ENCODE measurements around the gene MAFG.
"Not testable (repeated sequence)": the region's sequence is repeated elsewhere in the genome, so short reads cannot be mapped to it uniquely, and the experiment has no call there.

MAFG gene

DNA sequence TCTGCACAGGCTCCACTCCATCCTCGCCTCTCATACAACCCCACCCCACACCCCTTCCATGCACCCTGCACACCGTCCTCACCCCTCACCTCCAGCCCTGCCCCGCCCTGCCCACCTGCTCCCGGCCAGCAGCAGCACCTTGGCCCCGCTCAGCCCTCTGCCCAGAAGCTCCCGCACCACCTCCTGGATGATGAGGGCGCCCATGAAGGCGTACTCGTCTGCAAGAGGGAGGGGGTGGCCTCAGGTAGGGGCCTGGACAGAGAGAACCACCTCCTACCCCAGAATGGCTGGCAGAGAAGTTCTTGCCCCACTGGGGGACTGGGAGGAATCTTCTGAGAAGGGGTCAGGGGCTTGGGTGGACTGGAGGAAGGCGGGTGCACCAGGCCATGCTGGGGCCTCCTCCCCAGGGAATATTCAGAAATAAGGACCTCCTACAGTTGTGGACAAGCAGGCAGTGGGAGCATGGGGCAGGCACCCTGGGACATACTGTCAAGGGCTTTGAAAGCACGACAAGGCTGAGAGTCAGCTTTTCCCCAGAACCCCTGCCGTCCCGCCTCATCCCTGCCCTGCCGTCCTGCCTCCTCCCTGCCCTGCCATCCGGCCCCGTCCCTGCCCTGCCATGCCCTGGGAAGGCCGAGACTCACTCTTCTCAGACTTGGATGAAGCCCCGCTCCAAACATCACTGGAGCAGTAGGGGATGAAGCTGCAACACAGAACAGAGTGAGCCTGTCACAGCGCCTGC, 30.3 kb upstream of the MAFG start:
- DNase-seq: no peak

DNA sequence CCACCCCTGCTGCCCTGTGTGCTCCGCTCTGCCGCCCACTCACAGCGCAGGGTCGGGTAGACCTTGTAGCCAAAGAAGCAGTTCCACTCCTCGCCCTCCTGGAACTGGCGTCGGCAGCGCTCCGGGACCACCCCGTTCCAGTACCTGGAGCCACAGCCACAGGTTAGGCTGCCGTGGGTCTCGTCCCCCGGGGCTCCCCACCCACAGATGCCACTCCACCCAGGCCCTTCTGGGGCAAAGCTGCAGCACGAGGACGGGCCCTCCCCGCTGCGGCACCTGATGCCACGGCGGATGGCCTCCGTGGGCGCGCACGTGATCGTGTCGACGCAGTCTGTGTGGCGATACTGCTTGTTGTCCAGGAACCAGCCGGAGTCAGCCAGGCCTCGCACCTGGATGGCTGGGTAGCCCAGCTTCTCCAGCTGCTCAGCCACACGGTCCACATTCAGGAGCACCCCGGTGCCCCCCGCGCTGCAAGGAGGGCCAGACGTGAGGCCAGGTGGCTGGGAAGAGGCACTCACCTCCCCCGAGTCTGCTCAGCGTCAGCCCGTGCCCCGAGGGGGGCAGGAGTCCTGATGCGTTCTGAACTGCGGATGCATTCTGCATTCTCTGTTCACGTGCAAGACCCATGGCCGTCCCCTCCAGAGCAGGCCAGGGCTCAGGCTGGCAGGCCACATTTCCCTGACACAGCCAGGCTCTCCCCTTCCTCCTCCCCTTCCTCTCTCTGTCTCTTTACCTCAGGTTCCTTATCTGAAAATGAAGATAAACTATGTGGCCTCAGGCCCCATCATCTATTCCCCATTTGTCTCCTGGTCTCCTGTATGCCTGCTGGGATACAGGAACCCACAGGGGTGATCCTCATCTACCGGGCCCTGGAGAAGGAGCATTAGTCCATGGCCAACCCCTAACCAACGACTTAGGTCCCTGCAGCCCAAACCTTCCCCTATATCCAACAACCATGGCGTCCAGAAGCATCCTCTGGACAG, 29.4 kb upstream of the MAFG start:
- DNase-seq: no peak

- DNase-seq: no peak
Measured at GRCh38 chr17:81955756-81956544, 28.4 kb upstream of the MAFG start.

DNA sequence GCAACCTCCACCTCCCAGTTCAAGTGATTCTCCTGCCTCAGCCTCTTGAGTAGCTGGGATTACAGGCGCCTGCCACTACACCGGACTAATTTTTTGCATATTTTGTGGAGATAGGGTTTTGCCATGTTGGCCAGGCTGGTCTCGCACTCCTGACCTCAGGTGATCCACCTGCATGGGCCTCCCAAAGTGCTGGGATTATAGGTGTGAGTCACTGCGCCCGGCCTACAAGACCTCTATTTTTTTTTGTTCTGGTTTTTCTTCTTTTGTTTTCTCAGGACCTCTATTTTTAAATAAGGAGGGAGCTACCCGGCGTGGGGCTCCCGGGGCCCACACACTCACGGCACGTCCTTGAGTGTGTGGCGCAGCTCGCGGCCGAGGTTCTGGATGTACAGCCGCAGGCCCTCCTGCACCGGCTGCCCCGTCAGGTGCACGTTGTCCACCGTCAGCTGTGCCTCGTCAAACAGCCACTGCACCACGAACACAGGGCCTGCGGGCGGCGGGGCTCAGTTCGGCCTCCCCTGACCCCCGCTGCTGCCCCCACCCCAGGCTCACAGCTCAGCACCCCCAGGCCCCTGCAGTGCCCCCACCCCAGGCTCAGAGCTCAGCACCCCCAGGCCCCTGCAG, 27.6 kb upstream of the MAFG start:
- no peak for DNase-seq

DNA sequence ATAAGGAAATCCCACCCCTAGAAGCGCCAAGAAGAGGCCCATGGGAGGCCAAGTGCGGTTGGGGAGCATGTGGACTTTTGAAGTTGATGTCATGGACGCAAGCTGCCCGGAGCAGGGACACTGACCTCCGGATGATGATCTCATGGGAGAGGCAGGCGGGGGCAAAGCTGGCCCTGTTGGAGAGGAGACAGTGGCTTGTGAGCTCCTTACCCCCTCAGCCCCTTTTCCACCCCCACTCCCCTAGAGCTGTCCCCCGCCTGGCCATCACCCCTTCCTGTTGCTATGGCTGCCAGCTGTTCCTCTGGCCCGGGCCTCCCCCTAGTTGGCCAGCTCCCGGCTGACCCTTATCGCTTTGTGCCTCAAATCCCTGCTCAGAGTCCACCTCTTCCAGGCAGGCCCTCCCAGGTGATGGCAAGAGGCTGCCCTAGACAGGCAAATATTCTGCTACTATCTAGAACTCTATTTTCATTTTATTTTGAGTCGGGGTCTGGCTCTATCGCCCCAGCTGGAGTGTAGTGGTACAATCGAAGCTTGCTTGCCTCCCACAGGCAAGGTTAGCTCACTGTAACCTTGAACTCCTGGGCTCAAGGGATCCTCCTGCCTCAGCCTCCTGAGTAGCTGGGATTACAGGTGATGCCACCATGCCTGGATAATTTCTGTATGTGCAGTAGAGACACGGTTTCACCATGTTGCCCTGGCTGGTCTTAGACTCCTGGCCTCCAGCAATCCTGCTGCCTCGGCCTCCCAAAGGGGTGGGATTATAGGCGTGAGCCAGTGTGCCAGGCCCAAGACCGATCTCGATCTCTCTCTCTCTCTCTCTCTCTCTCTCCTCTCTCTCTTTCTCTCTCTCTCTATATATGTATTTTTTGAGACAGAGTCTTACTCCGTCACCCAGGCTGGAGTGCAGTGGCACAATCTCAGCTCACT, 26.9 kb upstream of the MAFG start:
- DNase-seq: no peak

DNA sequence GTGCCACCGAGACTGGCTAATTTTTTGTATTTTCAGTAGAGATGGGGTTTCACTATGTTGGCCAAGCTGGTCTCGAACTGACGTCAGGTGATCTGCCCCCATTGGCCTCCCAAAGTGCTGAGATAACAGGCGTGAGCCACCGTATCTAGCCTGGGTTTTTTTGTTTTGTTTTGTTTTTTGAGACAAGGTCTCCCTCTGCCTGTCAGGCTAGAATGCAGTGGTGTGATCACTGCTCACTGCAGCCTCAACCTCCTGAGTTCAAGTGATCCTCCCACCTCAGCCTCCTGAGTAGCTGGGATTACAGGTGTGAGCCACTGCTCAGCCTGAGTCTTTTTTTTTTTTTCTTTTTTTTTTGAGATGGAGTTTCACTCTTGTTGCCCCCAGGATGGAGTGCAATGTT, 25.9 kb upstream of the MAFG start:
- DNase-seq: not testable (repeated sequence)

- no peak for DNase-seq
Measured at GRCh38 chr17:81952792-81953228, 25.3 kb upstream of the MAFG start.

GRCh38 chr17:81951785-81952684, 24.5 kb upstream of the MAFG start:
- DNase-seq: no peak

GRCh38 chr17:81950501-81950900, 23.0 kb upstream of the MAFG start:
- DNase-seq: no peak

DNA sequence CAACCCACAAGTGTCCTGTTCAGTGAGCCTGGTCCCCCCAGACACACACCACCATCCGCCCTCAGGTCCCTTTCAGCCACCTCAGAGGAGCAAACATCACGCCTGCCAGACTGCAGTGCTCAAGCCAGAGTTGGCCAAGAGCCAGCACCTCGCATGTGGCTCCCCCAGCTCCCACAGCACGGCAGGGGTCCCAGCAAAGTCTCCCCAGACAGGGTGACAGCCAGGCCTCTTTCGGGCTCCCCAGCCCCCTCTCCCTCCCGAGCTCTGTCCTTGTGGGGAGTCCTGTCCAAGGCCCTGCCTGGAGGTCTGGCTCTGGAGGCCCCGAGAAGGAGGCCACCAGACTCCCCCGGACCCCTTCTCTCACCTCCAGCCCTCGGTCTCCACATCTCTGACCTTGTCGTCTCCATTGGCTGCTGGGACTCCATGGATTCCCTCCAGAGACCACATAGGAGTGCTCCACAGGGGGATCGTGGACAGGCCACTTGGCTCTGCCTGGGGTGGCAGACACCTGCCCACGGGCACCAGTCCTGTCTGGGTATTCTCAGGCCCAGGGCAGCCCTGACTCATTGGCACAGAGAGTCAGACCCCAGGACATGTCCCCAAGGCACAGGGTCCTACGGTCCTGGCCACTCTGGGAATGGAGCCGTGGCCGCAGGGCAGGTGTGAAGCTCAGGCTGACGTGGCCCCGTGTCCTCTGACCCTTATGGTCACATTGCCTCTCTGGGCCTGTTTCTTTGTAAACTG, 21.3 kb upstream of the MAFG start:
- no peak for DNase-seq

- DNase-seq: no peak
Measured at GRCh38 chr17:81947189-81947588, 19.7 kb upstream of the MAFG start, which contains the start of gene MYADML2. MYADML2 (minus strand) TSS chr17:81947233; CDS start chr17:81941741, 5,492 bp downstream.

GRCh38 chr17:81944858-81945257, 17.3 kb upstream of the MAFG start:
- DNase-seq: no peak

- DNase-seq: no peak
Measured at GRCh38 chr17:81942167-81942553, 14.6 kb upstream of the MAFG start.

- DNase-seq: no peak
Measured at GRCh38 chr17:81941484-81942166, 14.1 kb upstream of the MAFG start.

- no peak for DNase-seq
Measured at GRCh38 chr17:81940538-81941483, 13.3 kb upstream of the MAFG start.

DNA sequence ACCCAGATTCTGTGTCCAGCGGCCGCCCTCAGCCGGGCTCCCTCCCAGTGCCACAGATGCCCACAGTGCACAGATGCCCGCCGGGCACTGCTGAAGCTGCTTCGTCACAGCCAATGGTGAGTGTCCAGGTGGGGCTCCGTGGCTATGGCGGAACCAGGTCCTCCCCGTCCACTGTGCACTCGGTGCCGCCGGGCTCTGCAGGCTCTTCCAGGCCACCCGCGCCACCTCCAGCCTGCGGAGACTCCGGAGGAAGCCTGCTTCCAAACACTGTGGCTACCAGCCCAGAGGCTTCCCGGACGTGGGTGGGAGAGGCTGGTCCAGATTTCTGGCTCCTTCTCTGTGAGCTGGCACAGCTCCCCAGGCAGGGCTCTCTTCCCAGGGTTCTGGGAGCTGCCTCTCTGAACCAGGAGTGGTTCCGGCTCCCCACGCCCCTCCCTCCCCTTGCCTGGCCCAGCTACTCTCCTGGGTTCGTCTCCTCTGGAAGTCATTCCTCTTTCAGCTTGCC, 12.4 kb upstream of the MAFG start:
- DNase-seq: no peak

- DNase-seq: no peak
Measured at GRCh38 chr17:81939218-81939617, 11.7 kb upstream of the MAFG start.

DNA sequence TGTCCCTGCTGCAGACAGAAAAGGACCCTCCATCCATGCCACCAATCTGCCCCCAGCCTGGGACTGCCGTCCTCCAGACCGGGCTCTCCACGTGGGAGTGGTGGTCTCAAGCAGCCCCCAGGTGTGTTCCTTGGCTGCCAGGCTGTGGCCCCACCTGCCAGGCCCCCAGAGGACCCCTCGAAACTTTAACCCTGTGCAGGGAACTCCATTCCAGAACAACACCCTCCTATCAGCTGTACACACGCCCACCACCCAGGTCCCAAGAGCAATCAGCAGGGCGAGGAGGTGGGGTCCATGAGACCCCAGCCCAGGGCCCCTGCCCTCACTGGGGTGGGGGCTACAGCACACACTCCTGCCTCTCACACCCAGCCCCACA, 8.2 kb upstream of the MAFG start:
- DNase-seq: no peak
